ENCODE data around the gene ATP5PO.
A peak's percentile ranks its signal among the peaks of the same experiment; 100 is the strongest.

ATP5PO gene

GRCh38 chr21:33901412-33902288 lies 14.0 kb downstream of the ATP5PO start:
- no peak for DNase-seq (ENCODE audit: low read depth in 4 of 4, low spot score in 1 of 4)

- no peak for DNase-seq (ENCODE audit: low read depth in 4 of 4, low spot score in 1 of 4)
Observed at GRCh38 chr21:33899199-33899598, 16.4 kb downstream of the ATP5PO start.

- no peak for DNase-seq (ENCODE audit: low read depth in 4 of 4, low spot score in 1 of 4)
Observed at GRCh38 chr21:33898586-33898985, 17.0 kb downstream of the ATP5PO start.

- DNase-seq (ENCODE audit: low read depth in 4 of 4, low spot score in 1 of 4): no peak
Observed at GRCh38 chr21:33897739-33898138, 17.9 kb downstream of the ATP5PO start.

- no peak for DNase-seq (ENCODE audit: low read depth in 4 of 4, low spot score in 1 of 4)
Observed at GRCh38 chr21:33897098-33897497, 18.5 kb downstream of the ATP5PO start.

- DNase-seq (ENCODE audit: low read depth in 4 of 4, low spot score in 1 of 4): no peak
Observed at GRCh38 chr21:33896691-33897090, 18.9 kb downstream of the ATP5PO start.

- no peak for DNase-seq (ENCODE audit: low read depth in 4 of 4, low spot score in 1 of 4)
Observed at GRCh38 chr21:33895356-33895755, 20.2 kb downstream of the ATP5PO start.

- DNase-seq (ENCODE audit: low read depth in 4 of 4, low spot score in 1 of 4): peak; percentile 18 to 54 (median 44)
Observed at GRCh38 chr21:33894736-33895288, 20.8 kb downstream of the ATP5PO start.

- DNase-seq (ENCODE audit: low read depth in 4 of 4, low spot score in 1 of 4): no peak
Observed at GRCh38 chr21:33893917-33894316, 21.7 kb downstream of the ATP5PO start.

- no peak for DNase-seq (ENCODE audit: low read depth in 4 of 4, low spot score in 1 of 4)
Observed at GRCh38 chr21:33892853-33893252, 22.8 kb downstream of the ATP5PO start.

GRCh38 chr21:33890187-33890586 lies 25.4 kb downstream of the ATP5PO start:
- DNase-seq (ENCODE audit: low read depth in 4 of 4, low spot score in 1 of 4): no peak

GRCh38 chr21:33886321-33886720 lies 29.3 kb downstream of the ATP5PO start:
- DNase-seq (ENCODE audit: low read depth in 4 of 4, low spot score in 1 of 4): no peak

- DNase-seq (ENCODE audit: low read depth in 4 of 4, low spot score in 1 of 4): no peak
Observed at GRCh38 chr21:33885172-33885514, 30.5 kb downstream of the ATP5PO start.

- DNase-seq (ENCODE audit: low read depth in 4 of 4, low spot score in 1 of 4): no peak
Observed at GRCh38 chr21:33884376-33885171, 31.0 kb downstream of the ATP5PO start.

- DNase-seq (ENCODE audit: low read depth in 4 of 4, low spot score in 1 of 4): no peak
Observed at GRCh38 chr21:33883118-33883517, 32.5 kb downstream of the ATP5PO start.

GRCh38 chr21:33881689-33882440 lies 33.7 kb downstream of the ATP5PO start:
- DNase-seq (ENCODE audit: low read depth in 4 of 4, low spot score in 1 of 4): no peak

GRCh38 chr21:33880626-33881025 lies 35.0 kb downstream of the ATP5PO start:
- DNase-seq (ENCODE audit: low read depth in 4 of 4, low spot score in 1 of 4): no peak

GRCh38 chr21:33878824-33879223 lies 36.8 kb downstream of the ATP5PO start:
- DNase-seq (ENCODE audit: low read depth in 4 of 4, low spot score in 1 of 4): no peak

GRCh38 chr21:33875026-33875695 lies 40.4 kb downstream of the ATP5PO start:
- no peak for DNase-seq (ENCODE audit: low read depth in 4 of 4, low spot score in 1 of 4)

- no peak for DNase-seq (ENCODE audit: low read depth in 4 of 4, low spot score in 1 of 4)
Observed at GRCh38 chr21:33874161-33874560, 41.4 kb downstream of the ATP5PO start.
